A673 (cell line): ENCODE data around the gene CMTM8. TPM values are rescaled to one million over a fixed set of nuclear protein-coding genes. Genes with fewer than 3 reads are reported as not detected.

Experiments used
- BruUV-seq: library from RNA; stranded (reverse); fragments of 400-500 nt; replicated peaks from 2 replicates; lab custom pipeline; 2021; lab: Mats Ljungman, UMichigan
- CTCF ChIA-PET: fragments of 300-600 bp; sonication (Branson Sonifier 250); formaldehyde crosslinking; loops from one replicate; lab custom pipeline; 2022; ENCODE audit warnings: antibody characterized with exemption; lab: Charles Lee
- POLR2A ChIA-PET: fragments of 300-600 bp; sonication (Branson Sonifier 250); formaldehyde crosslinking; loops from one replicate; lab custom pipeline; 2022; ENCODE audit warnings: antibody characterized with exemption; ENCODE audit not compliant: low non-redundant PET; lab: Charles Lee
- DNase-seq: peaks from one replicate; pipeline ENCODE4 v3.0.0-alpha.2; 2015; ENCODE audit warnings: low spot score
- H3K27ac ChIP-seq: fragments of 200-600 bp; sonication (generic); 2 replicates; pipeline ENCODE4 v1.5.1; 2016; ENCODE audit warnings: mixed run types, low read depth, mild to moderate bottlenecking, mixed read lengths, antibody characterized with exemption, low read length; ENCODE audit not compliant: poor library complexity, severe bottlenecking
- H3K27me3 ChIP-seq: fragments of 200-600 bp; sonication (generic); replicated peaks from 2 replicates; pipeline ENCODE4 v1.6.1; 2017; ENCODE audit warnings: mixed run types, low read depth, mild to moderate bottlenecking, mixed read lengths, antibody characterized with exemption, low read length; ENCODE audit not compliant: insufficient read depth, poor library complexity
- H3K36me3 ChIP-seq: fragments of 200-600 bp; sonication (generic); 2 replicates; pipeline ENCODE4 v1.6.1; 2016; ENCODE audit warnings: mixed run types, mild to moderate bottlenecking, mixed read lengths, antibody characterized with exemption, low read length; ENCODE audit not compliant: insufficient read depth, poor library complexity, severe bottlenecking
- H3K4me1 ChIP-seq: fragments of 200-600 bp; sonication (generic); 2 replicates; pipeline ENCODE4 v1.6.1; 2017; ENCODE audit warnings: mixed run types, mild to moderate bottlenecking, mixed read lengths, antibody characterized with exemption, low read length; ENCODE audit not compliant: insufficient read depth, poor library complexity, severe bottlenecking
- H3K4me3 ChIP-seq: fragments of 200-600 bp; sonication (generic); 2 replicates; pipeline ENCODE4 v1.5.1; 2016; ENCODE audit warnings: low read depth, mixed run types, mild to moderate bottlenecking, mixed read lengths, low read length; ENCODE audit not compliant: poor library complexity, severe bottlenecking
- H3K9me3 ChIP-seq: fragments of 200-600 bp; sonication (generic); 2 replicates; pipeline ENCODE4 v1.6.1; 2016; ENCODE audit warnings: mixed run types, low read depth, mild to moderate bottlenecking, mixed read lengths, antibody characterized with exemption, low read length; ENCODE audit not compliant: poor library complexity, severe bottlenecking
- CTCF ChIP-seq: fragments of 300-800, 200-600 bp; sonication (generic); conservative IDR thresholded peaks from 2 replicates; pipeline ENCODE4 v1.5.1; 2017; ENCODE audit warnings: low read depth, mild to moderate bottlenecking, antibody characterized with exemption, low read length, moderate library complexity, mixed read lengths
- EZH2 ChIP-seq: fragments of 200-600 bp; sonication (generic); IDR thresholded peaks from 2 replicates; pipeline ENCODE4 v1.6.1; 2017; ENCODE audit warnings: borderline replicate concordance, low read depth, mild to moderate bottlenecking, mixed read lengths, antibody characterized with exemption, low read length; ENCODE audit not compliant: poor library complexity, severe bottlenecking
- intact Hi-C: fragments of 100-400 bp; cut with micrococcal nuclease; formaldehyde crosslinking; loops from one replicate; pipeline ENCODE4 v1.10.0; 2022; ENCODE audit not compliant: unreplicated experiment
- total RNA-seq: library from RNA; stranded (reverse); gene quantifications from 2 replicates; pipeline ENCODE4 v1.2.3, GENCODE V29; 2021

The CMTM8 gene
- total RNA-seq, 1 experiment from 2014 or later, result 2.1 TPM

DNA sequence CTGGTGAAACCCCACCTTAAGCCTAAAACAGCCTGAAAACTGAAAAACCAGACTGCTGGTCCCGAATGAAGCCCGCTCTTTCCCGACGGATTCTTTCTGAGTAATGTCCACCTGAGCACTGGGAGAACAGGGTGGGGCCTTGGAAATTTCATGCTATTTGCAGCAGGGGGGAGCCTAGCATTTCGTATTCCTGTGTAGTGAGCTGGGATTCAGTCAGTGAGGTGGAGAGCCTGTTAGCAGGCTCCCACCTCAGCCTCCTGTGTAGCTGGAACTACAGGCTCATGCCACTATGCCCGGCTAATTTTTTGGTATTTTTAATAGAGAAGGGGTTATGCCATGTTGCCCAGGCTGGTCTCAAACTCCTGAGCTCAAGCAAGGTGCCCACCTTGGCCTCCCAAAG lies 74.7 kb downstream of the CMTM8 start:
- no peak for DNase-seq
- BruUV-seq, result no TSS peak
- Histone ChIP-seq H3K4me1 (no peaks in the 10 kb centered on the region), H3K27ac (no peak overlapping the region), H3K4me3 (no peak overlapping the region), H3K27me3 (no peaks in the 10 kb centered on the region), H3K9me3 (no peaks in the 10 kb centered on the region), H3K36me3 (no peaks in the 10 kb centered on the region)
- TF ChIP-seq CTCF, result no peak
- no peak for TF ChIP-seq EZH2
- ChIA-PET POLR2A (no interaction called here), CTCF (no interaction called here)
- intact Hi-C loops, result no loop called here

DNA sequence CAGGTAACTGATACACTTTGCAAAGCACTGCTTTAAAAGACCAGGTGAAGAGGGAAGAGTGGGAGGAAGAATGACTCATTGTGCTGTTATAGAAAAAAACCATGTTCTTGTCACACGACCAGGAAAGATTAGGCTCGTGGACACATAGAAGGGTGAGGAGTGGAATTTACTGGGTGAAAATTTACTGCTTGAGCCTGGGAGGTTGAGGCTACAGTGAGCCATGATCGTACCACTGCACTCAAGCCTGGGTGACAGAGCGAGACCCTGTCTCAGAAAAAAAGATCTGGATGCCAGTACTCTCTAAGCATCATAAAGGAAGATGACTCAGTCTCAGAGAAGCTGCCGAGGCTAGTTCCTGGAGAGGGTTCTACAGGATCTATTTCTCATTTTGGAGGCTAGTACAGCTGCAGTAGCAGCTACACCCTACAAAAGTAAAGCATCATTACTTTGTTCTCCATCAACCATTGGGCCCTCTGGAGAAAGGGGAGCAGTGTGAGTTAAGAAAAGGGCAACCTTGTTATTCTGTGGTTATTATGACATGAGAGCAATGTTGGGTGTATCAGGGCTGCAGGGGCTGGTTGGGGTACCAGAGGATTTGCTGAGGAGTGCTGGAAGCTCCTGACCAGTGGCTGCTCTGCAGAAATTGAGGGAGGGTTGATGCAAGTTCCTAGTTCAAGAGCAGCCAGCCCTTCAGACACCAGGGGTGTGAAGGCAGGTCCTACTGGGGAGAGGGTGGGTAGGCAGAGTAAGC lies 75.4 kb downstream of the CMTM8 start:
- ChIA-PET POLR2A (no interaction called here), CTCF (interaction anchor here (0.7 kb wide), 1 partner anchor 402 kb away, joined by 4 read pairs; no protein-coding TSS in a partner anchor)
- no peak overlapping the region for H3K27ac ChIP-seq
- no peaks in the 10 kb centered on the region for H3K9me3 ChIP-seq
- H3K4me1 ChIP-seq, result no peaks in the 10 kb centered on the region
- no peaks in the 10 kb centered on the region for H3K36me3 ChIP-seq
- intact Hi-C loops, result no loop called here
- BruUV-seq, result no TSS peak
- peak; percentile 7 for DNase-seq
- no peaks in the 10 kb centered on the region for H3K27me3 ChIP-seq
- H3K4me3 ChIP-seq, result no peak overlapping the region
- TF ChIP-seq EZH2, result no peak
- TF ChIP-seq CTCF, result no peak

- no TSS peak for BruUV-seq
- Histone ChIP-seq H3K36me3 (no peaks in the 10 kb centered on the region), H3K9me3 (no peaks in the 10 kb centered on the region), H3K27me3 (no peaks in the 10 kb centered on the region), H3K4me3 (no peak overlapping the region), H3K4me1 (no peaks in the 10 kb centered on the region), H3K27ac (no peak overlapping the region)
- CTCF ChIA-PET, result no interaction called here
- intact Hi-C loops, result no loop called here
- TF ChIP-seq CTCF (no peak), EZH2 (no peak)
- POLR2A ChIA-PET, result no interaction called here
- DNase-seq, result no peak
These were observed 77.0 kb downstream of the CMTM8 start for GRCh38 chr3:32315441-32315840.
